Transverse colon (tissue), 4 donors: Measurements from ENCODE around the gene SLC16A3. TPM values are rescaled to one million over a fixed set of nuclear protein-coding genes. Genes with fewer than 3 reads are reported as not detected.

Experiments used
- DNase-seq: peaks from one replicate; pipeline ENCODE4 v3.0.0-alpha.2; 2019
- H3K27ac ChIP-seq, 4 donors: fragments of 200-600 bp; sonication (generic); 2 replicates each; pipeline ENCODE4 v1.5.1; 2016 to 2018; ENCODE audit warnings: inconsistent platforms in 4 of 4
- H3K27me3 ChIP-seq: fragments of 200-600 bp; sonication (generic); 2 replicates; pipeline ENCODE4 v1.5.1; 2017; ENCODE audit warnings: inconsistent platforms
- H3K36me3 ChIP-seq, 4 donors: fragments of 200-600 bp; sonication (generic); 2 replicates each; pipeline ENCODE4 v1.5.1; 2017 to 2019; ENCODE audit warnings: inconsistent platforms in 4 of 4
- H3K4me1 ChIP-seq, 4 donors: fragments of 200-600 bp; sonication (generic); 2 replicates each; pipeline ENCODE4 v1.5.1; 2017 to 2020; ENCODE audit warnings: inconsistent platforms in 4 of 4
- H3K4me3 ChIP-seq, 4 donors: fragments of 200-600 bp; sonication (generic); 1 replicate in 1 of 4; 2 replicates in 3 of 4; pipeline versions ENCODE4 v1.5.1 to v1.6.1; 2017 to 2019; ENCODE audit warnings: inconsistent platforms in 4 of 4
- H3K9me3 ChIP-seq, 2 donors: fragments of 200-600 bp; sonication (generic); 2 replicates each; pipeline ENCODE4 v1.5.1; 2017 to 2019; ENCODE audit warnings: inconsistent platforms in 2 of 2
- CTCF ChIP-seq, 5 experiments: fragments of 200-600 bp in 3 of 5; fragments of 450-650 bp in 2 of 5; sonication (generic) in 3 of 5; IDR thresholded peaks; 1 replicate in 2 of 5; 2 replicates in 3 of 5; pipeline ENCODE4 v1.5.1; 2016 to 2017; ENCODE audit warnings: antibody characterized with exemption in 5 of 5, inconsistent platforms in 3 of 5, mild to moderate bottlenecking in 2 of 5, moderate library complexity in 1 of 5
- EP300 ChIP-seq: sonication (generic); formaldehyde crosslinking; IDR thresholded peaks from one replicate; pipeline ENCODE4 v1.6.1; 2017; ENCODE audit warnings: antibody characterized with exemption, low read depth
- POLR2A ChIP-seq: fragments of 450-650 bp; IDR thresholded peaks from one replicate; pipeline ENCODE4 v1.6.1; 2016; ENCODE audit warnings: antibody characterized with exemption, mild to moderate bottlenecking, moderate library complexity
- POLR2AphosphoS5 ChIP-seq, 3 donors: sonication (generic); formaldehyde crosslinking; IDR thresholded peaks; one replicate each; pipeline ENCODE4 v1.6.1; 2016; ENCODE audit warnings: antibody characterized with exemption in 3 of 3
- WGBS, 2 donors: methylation state at CpG; one replicate each; pipeline ENCODE4 v1.1.5; 2018; ENCODE audit warnings: low coverage in 1 of 2; 5-methylcytosine and 5-hydroxymethylcytosine counted together
- in situ Hi-C, 4 donors: fragments of 200-750 bp; cut with MboI; loops; one replicate each; pipeline versions ENCODE4 v1.15.0 to v1.15.1; 2017; ENCODE audit warnings: low sequenced_read_pairs in 3 of 4, low pct_ligation_motif_present in 1 of 4, low pct_unique_long_range_greater_than_20kb in 1 of 4
- intact Hi-C: fragments of 100-400 bp; cut with DNase I; formaldehyde crosslinking; loops from one replicate; pipeline ENCODE4 v1.15.1; 2023; ENCODE audit warnings: low total_unique reads
- total RNA-seq, 4 donors: library from RNA; depleted of rRNA; stranded (reverse); fragments of >200 nt; gene quantifications; one replicate each; pipeline ENCODE4 v1.1.0, GENCODE V29; 2016

Gene SLC16A3
- total RNA-seq, 4 donors from 2014 or later: 11.5 to 105 (median 48.9) TPM

GRCh38 chr17:82232876-82233785 is 4.3 kb downstream of the SLC16A3 start:
- no peaks in the 10 kb centered on the region for H3K27me3 ChIP-seq
- peak; percentile 52 for DNase-seq
- H3K9me3 ChIP-seq: no peaks in the 10 kb centered on the region
- intact Hi-C loops (no loop called here), in situ Hi-C loops (no loop called here)
- 67 to 69% methylated on average over 1 to 18 of the region's 21 CpGs for WGBS, 2 donors
- H3K4me3 ChIP-seq: no peak overlapping the region
- TF ChIP-seq EP300 (no peak), POLR2AphosphoS5 (IDR thresholded peaks at IDR 0.05) (no peak), POLR2A (no peak), CTCF (IDR thresholded peaks at IDR 0.05) (no peak)
- peak overlapping the region in 3 of 4 donors; percentile 90 to 95 (median 91) for H3K27ac ChIP-seq
- no peaks in the 10 kb centered on the region for H3K36me3 ChIP-seq
- peaks cover 33 to 76% (median 60%) of the 10 kb centered on the region in 4 donors for H3K4me1 ChIP-seq

- Histone ChIP-seq H3K4me3 (no peak overlapping the region), H3K27ac (peak overlapping the region in 1 of 4 donors; percentile 85), H3K4me1 (peaks cover 41 to 85% (median 62%) of the 10 kb centered on the region in 4 donors), H3K9me3 (no peaks in the 10 kb centered on the region), H3K27me3 (no peaks in the 10 kb centered on the region), H3K36me3 (no peaks in the 10 kb centered on the region)
- in situ Hi-C loops: no loop called here
- 57% methylated on average over 24 of the region's 26 CpGs; no CpG with 5 or more reads in 1 of the 2 donors for WGBS, 2 donors
- intact Hi-C loops: loop anchor here (5.0 kb wide), 1 partner anchor 88 kb away; no protein-coding TSS in a partner anchor
- DNase-seq: no peak
- TF ChIP-seq POLR2A (no peak), POLR2AphosphoS5 (IDR thresholded peaks at IDR 0.05) (no peak), CTCF (IDR thresholded peaks at IDR 0.05) (no peak), EP300 (no peak)
Observed at GRCh38 chr17:82234211-82235055, 5.6 kb downstream of the SLC16A3 start.

- DNase-seq: no peak
- H3K4me1 ChIP-seq: peaks cover 38 to 85% (median 62%) of the 10 kb centered on the region in 4 donors
- H3K9me3 ChIP-seq: no peaks in the 10 kb centered on the region
- in situ Hi-C loops: no loop called here
- intact Hi-C loops: loop anchor here (5.0 kb wide), 1 partner anchor 87 kb away; no protein-coding TSS in a partner anchor
- H3K27ac ChIP-seq: peak overlapping the region in 3 of 4 donors; percentile 21 to 85 (median 44)
- H3K36me3 ChIP-seq: no peaks in the 10 kb centered on the region
- no peak overlapping the region for H3K4me3 ChIP-seq
- no peaks in the 10 kb centered on the region for H3K27me3 ChIP-seq
- WGBS, 2 donors: 77% methylated on average over 16 of the region's 19 CpGs; no CpG with 5 or more reads in 1 of the 2 donors
- TF ChIP-seq POLR2A (no peak), EP300 (no peak), CTCF (IDR thresholded peaks at IDR 0.05) (no peak), POLR2AphosphoS5 (IDR thresholded peaks at IDR 0.05) (no peak)
Observed at GRCh38 chr17:82235056-82235774, 6.4 kb downstream of the SLC16A3 start.
